HG03066 (cell line): ENCODE data around the gene BACE2.
"Not testable (repeated sequence)": the region's sequence is repeated elsewhere in the genome, so short reads cannot be mapped to it uniquely, and the experiment has no call there.

Experiments
- ATAC-seq: cut with Tn5 transposase; IDR thresholded peaks from one replicate; pipeline ENCODE4 v1.9.1; 2021; ENCODE audit warnings: low read depth; ENCODE audit not compliant: unreplicated experiment

BACE2 gene

DNA sequence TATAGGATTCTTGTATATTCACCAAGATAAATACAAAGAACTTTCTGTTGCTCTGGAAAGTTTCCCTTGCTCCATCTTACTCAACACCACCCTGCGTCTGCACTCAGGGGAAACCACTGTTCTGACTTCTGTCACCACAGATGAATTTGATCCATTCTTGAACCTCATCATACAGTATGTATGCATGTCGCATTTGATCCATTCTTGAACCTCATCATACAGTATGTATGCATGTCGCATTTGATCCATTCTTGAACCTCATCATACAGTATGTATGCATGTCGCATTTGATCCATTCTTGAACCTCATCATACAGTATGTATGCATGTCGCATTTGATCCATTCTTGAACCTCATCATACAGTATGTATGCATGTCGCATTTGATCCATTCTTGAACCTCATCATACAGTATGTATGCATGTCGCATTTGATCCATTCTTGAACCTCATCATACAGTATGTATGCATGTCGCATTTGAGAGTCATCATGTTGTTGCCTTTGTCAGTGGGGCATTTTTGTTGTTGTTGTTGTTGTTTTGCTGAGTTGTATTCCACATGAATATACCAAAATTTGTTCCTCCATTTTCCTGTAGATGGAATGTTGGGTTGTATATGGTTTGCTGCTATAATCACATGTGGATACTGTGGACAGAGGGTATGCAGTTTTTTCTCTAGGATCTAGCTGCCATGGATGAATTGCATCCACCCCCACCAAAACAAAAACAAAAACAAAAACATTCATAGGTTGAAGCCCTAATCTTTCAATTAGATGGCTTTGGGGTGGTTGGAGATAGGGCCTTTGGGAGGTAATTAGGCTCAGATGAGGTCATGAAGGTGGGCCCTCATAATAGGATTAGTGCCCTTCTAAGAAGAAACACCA lies 145.6 kb downstream of the BACE2 start:
- ATAC-seq: not testable (repeated sequence)

DNA sequence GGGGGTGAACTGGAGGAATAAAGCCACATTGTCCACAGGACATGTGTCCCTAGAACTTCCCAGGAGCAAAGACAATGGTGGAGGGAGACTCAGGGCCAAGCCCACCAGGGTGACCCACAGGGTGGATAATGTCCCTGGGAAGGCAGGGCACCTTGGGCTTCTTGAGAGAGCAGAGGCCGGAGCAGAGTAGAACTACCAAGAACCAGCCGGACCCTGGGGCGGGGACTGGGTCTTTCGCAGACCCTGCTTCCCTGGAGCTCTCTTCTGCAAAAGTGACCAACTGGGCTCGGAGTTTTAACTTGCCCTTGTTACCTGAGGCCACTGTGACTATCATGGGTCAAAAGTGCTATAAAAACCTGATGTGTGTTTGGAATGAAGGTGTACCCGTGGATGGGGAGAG lies 147.8 kb downstream of the BACE2 start:
- ATAC-seq: no peak

- ATAC-seq: no peak
Measured at GRCh38 chr21:41316200-41317062, 148.5 kb downstream of the BACE2 start, which contains the start of gene FAM3B. TSS of gene FAM3B (plus strand) at chr21:41316801. CDS start at chr21:41316880, 79 bp downstream.

GRCh38 chr21:41317063-41317392 lies 149.1 kb downstream of the BACE2 start:
- no peak for ATAC-seq

DNA sequence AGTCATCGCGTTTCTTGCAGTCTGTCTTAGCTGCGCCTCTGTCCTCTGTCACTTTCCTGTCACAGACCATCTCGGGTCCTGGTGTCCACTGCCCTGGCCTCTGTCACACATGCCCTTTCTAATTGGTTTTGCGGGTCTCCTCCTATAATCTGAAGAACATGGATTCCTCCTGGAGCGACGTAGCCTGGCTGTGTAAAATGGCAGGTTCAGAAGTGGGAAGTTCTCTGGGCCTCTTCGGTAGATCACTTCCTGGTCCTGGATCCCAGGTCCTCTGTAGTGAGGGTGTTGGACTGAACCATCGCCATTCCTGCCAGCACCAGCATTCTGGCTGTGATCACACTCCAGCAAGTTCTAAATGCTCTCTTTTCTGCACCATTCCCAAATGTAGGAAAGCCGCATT lies 149.5 kb downstream of the BACE2 start:
- ATAC-seq: no peak

- no peak for ATAC-seq
Measured at GRCh38 chr21:41318218-41318617, 150.3 kb downstream of the BACE2 start.

DNA sequence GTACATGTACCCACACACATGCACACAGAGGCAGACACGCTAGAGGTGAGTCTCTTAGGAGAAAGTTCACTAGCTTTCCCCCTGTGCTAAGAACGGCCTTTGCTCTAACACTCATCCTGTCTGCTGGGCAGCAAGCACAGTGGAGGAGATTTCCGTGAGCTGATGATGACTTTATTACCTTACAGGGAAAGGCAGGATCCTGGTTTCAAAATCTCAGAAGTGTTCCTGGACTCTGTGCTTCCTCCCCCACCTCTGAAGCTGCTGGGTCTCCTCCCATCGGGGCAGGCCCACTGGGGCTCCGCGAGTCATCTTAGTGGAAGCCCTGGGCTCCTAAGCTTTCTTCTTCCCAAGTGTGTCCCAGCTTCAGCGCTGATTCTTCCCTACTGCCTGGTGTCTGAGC lies 151.3 kb downstream of the BACE2 start:
- no peak for ATAC-seq

DNA sequence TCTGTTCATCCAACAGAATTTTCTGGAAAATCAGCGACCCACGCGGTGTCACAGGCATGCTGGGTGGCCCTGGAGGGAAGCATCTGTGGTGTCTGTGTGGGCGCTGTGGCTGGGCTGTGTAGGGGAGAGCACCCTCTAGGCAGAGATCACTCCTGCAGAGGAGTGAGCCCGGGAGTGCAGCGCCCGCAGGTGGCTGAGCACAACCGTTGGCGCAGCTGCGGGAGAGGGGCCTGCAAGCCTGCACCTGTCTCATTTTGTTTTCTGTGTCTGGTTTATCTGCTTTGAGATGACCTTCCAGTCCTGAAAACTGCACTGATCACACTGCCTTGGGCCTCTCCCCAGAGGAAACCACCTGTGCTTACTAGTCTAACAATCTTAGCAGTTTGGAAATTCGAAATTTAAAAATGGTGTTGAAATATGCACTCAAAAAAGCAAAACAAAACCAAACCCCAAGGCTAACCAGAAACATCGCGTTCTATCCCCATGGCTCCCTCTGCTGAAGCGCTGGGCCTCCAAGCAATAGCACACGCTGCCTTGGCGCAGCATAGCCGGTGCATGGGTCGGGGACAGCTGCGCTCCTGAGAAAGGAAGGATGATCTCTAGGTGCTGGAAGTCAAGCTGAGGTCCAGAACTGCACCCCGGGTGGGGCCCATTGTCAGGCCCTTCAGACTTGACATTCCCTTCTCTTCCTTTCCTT lies 153.4 kb downstream of the BACE2 start:
- ATAC-seq: no peak

DNA sequence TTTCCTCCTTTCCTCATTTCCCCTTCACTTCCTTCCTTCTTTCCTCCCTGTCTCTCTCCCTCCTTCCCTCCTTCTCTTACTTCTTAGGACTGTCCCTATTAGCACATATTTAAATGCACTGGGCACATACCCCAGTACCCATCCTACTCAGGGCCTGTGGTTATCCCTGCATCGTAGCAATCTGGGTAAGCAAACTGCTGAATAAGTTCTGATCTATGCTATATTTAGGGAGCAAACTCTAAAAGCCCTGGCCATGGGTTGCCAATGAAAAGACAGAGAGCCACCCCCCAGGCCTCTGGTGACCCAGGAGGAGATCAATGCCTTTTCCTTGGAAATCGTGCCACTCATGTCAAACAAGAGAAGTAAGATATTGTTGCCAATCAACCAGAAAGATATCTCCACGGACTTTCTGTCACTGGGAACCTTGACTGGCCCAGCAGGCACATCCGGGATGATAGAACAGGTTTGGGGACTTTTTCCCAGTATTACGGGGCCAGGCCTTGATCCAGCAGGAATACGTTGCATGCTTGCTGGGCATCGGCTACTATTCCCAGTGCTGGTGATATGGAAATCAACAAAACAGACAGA lies 154.0 kb downstream of the BACE2 start:
- no peak for ATAC-seq

DNA sequence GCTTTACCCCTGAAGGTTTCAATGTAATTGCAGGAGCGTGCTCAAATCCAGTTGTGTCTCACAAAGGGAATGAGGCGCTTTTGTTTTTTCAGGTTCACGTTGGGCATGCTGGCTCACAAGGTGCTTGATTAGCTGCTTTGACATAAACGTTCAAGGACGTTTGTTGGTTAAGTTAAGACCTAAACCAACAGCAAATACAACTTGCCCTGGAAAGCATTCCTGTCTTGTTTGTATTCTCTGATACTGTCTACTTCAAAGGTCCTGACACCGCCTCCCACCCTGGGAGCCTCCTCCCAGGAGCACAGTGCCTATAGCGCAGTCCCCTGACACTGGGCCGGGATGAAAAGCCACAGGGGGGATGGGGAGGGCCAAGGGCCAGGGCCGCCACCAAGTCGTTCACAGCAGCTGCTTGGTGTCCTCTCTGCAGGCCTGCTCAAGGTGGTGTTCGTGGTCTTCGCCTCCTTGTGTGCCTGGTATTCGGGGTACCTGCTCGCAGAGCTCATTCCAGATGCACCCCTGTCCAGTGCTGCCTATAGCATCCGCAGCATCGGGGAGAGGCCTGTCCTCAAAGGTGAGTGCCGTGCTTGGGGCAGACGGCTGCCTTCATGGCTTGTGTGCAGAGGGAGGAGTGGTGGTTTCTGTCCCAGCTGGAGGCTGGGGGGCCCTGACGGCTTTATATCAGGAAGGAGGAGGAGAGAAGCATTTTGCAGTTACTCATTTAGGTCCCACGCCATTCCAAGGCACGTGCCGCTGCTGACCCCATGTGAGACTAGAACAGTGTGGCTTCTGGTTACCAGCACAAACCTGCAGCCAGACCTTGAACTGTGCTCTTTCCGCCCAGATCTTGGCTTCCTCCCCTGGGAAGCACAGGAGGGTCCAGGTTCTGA lies 154.8 kb downstream of the BACE2 start:
- no peak for ATAC-seq

- ATAC-seq: no peak
Measured at GRCh38 chr21:41325138-41325912, 157.4 kb downstream of the BACE2 start.

DNA sequence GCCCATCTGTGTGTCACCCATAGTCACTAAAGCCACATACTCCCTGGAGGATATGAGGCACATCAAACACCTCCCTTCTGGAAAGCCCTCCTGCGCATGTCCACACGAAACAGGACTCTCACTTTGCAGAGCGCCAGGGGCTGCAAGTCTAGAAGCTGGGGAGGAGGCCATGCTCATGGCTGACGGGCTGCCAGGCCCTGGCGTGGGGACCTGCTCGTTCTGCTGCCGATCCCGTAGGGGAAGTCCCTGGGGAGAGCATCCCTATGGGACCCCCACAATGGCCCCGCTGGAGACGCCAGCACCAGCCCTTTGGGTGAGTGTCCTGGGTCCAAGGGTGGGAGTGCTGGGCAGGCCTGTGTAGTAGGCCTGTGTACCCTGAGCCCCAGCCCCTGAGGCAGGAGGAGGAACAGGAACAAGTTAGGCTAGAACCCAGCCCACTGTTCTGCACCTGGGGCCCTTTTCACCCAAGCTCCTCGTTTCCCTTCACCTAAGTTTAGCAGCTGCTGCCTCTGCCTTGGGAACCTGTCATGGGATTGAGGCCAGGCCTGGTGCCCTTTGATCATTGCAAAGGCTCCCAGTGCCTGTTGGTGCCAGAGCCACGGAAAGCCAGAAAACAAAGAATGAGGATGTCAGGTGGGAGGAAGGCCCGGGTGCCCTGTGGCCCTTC lies 158.6 kb downstream of the BACE2 start:
- ATAC-seq: no peak

- ATAC-seq: no peak
Measured at GRCh38 chr21:41327753-41328152, 159.8 kb downstream of the BACE2 start.

DNA sequence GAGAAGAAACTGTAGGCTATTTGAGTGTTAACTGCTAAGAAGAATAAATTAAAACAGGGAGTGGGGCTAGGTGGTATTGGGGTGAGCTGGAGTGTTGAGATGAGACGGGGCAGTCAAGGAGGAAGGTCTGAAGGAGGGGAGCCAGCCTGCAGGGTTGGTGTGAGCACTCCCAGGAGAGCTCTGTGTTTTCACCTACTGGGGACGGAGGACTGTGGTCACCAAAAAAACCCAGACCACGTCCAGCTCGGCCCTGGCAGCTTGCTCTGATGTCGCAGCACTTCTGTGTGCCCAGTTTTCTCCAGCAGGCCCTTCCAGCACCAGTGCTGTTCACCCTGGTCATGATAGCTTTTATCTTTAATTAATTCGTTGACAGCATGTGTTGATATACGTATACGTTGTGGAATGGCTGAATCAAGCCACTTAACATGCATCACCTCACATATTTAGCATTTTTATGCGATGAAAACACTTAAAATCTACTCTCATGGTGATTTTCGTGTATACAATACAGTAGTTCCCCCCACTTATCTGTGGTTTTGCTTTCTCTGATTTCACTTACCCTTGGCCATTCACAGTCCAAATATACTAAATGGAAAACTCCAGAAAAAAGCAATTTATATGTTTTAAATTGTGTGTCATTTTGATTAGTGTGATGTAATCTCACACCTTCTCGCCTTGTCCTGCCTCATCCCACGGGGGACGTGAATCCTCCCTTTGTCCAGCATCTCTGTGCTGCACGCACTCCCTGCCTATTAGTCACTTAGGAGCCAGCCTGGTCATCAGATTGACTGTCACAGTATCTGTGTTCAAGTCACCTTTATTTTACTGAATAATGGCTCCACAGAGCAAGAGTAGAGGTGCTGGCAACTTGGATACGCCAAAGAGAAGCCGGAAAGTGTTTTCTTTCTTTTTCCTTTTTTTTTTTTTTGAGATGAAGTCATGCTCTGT lies 161.0 kb downstream of the BACE2 start:
- ATAC-seq: no peak
